ENCODE results near the gene COL4A3. TPM values are rescaled to one million over a fixed set of nuclear protein-coding genes. Genes with fewer than 3 reads are reported as not detected.

Gene COL4A3
- total and polyA plus RNA-seq, 9 of the 15 experiments (the other 6 are each of a cell fraction or from before 2014, with no cell fraction given) = not detected

GRCh38 chr2:227198866-227199265, 34.4 kb downstream of the COL4A3 start (continued):
- TF ChIP-seq EP400 (IDR thresholded peaks at IDR 0.05) = no peak
- no peak for TF ChIP-seq ASH1L (IDR thresholded peaks at IDR 0.05; ENCODE audit: borderline replicate concordance, low read depth, partially characterized antibody)
- TF ChIP-seq SMC3 (conservative IDR thresholded peaks at IDR 0.05; ENCODE audit: insufficient read depth, low read depth, low read length) = no peak

DNA sequence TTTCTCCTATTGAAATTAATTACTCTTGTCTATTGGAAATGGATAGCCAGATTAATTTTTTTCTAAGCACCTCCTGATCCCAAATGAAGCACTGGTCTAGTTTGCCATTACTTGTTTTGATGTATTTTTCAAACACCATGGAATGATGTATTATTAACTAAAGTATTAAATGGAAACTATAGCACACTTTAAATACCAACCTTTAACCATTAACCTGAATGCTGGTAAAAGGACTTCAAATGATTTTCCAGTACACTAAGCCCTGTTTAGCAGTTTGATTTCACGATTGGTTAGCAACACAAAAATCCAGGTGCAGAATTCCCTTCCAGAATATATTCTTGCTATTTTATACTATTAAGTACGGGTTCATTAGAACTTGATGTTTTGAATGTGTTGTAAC, 37.3 kb downstream of the COL4A3 start:
- 0% methylated on average over 2 of the region's 2 CpGs for WGBS (ENCODE audit: insufficient coverage, low coverage, missing lambda C conversion rate)
- intact Hi-C loops (cut with micrococcal nuclease) = no loop called here

GRCh38 chr2:227204452-227204851, 40.0 kb downstream of the COL4A3 start:
- H3K9me1 ChIP-seq (ENCODE audit: control insufficient read depth, insufficient read depth, low read length) = no peaks in the 10 kb centered on the region
- POLR2A ChIA-PET = no interaction called here
- in situ Hi-C loops (cut with MboI) (no loop called here), intact Hi-C loops (cut with micrococcal nuclease) (no loop called here)
- H4K20me1 ChIP-seq (replicated peaks; ENCODE audit: control insufficient read depth, insufficient read depth, low read length) = no peaks in the 10 kb centered on the region
- CTCF ChIA-PET (ENCODE audit: low intra/inter-chr PET ratio) = no interaction called here
- H3K9ac ChIP-seq (ENCODE audit: insufficient read depth in 1 of 2, low read depth in 2 of 2, low read length in 2 of 2) = no peak overlapping the region
- no peak for DNase-seq (ENCODE audit: extremely low read depth in 1 of 4, low spot score in 3 of 4)
- FAIRE-seq = no peak
- no peaks in the 10 kb centered on the region for H3K79me2 ChIP-seq (ENCODE audit: control insufficient read depth, insufficient read depth, low read length)
- ATAC-seq = no peak
- H3K4me1 ChIP-seq (replicated peaks in 1 of 2; ENCODE audit: control insufficient read depth in 2 of 2, insufficient read depth in 2 of 2, low read length in 2 of 2) = no peaks in the 10 kb centered on the region
- no peaks in the 10 kb centered on the region for H3K9me3 ChIP-seq (replicated peaks; ENCODE audit: control insufficient read depth, insufficient read depth, low read depth, low read length)
- H3K36me3 ChIP-seq (ENCODE audit: control insufficient read depth, insufficient read depth, low read length) = no peaks in the 10 kb centered on the region
- no peaks in the 10 kb centered on the region for H3K27me3 ChIP-seq (ENCODE audit: control insufficient read depth in 2 of 2, insufficient read depth in 2 of 2, low read length in 2 of 2)
- WGBS (ENCODE audit: insufficient coverage, low coverage, missing lambda C conversion rate) = 2% methylated on average over 4 of the region's 4 CpGs
- H2AFZ ChIP-seq (ENCODE audit: low read depth, low read length) = no peak overlapping the region
- no peak overlapping the region for H3K4me2 ChIP-seq (ENCODE audit: insufficient read depth, low read length)
- no peak for TF ChIP-seq TCF7L2 (IDR thresholded peaks at IDR 0.05; ENCODE audit: low read depth, low read length)
- no peak overlapping the region for H3K27ac ChIP-seq (ENCODE audit: extremely low read depth, low read depth, low read length)
- no TSS peak for BruUV-seq (replicated peaks)
- H3K4me3 ChIP-seq = no peak overlapping the region

More for the DNA sequence above, 37.3 kb downstream of the COL4A3 start:
- no peak for TF ChIP-seq ZSCAN29 (IDR thresholded peaks at IDR 0.05)
- TF ChIP-seq FOXA3 (CRISPR knock-in tag; conservative IDR thresholded peaks at IDR 0.05 in 1 of 2, IDR thresholded peaks at IDR 0.05 in 1 of 2) = no peak
- Histone ChIP-seq H3K4me2 (ENCODE audit: insufficient read depth, low read length) (no peak overlapping the region), H3K79me2 (ENCODE audit: control insufficient read depth, insufficient read depth, low read length) (no peaks in the 10 kb centered on the region), H3K4me3 (no peak overlapping the region), H3K27ac (ENCODE audit: extremely low read depth, low read depth, low read length) (no peak overlapping the region), H3K36me3 (ENCODE audit: control insufficient read depth, insufficient read depth, low read length) (no peaks in the 10 kb centered on the region), H2AFZ (ENCODE audit: low read depth, low read length) (no peak overlapping the region), H3K4me1 (replicated peaks in 1 of 2; ENCODE audit: control insufficient read depth in 2 of 2, insufficient read depth in 2 of 2, low read length in 2 of 2) (no peaks in the 10 kb centered on the region), H3K9me3 (replicated peaks; ENCODE audit: control insufficient read depth, insufficient read depth, low read depth, low read length) (no peaks in the 10 kb centered on the region), H3K9ac (ENCODE audit: insufficient read depth in 1 of 2, low read depth in 2 of 2, low read length in 2 of 2) (no peak overlapping the region), H3K27me3 (ENCODE audit: control insufficient read depth in 2 of 2, insufficient read depth in 2 of 2, low read length in 2 of 2) (no peaks in the 10 kb centered on the region), H3K9me1 (ENCODE audit: control insufficient read depth, insufficient read depth, low read length) (no peaks in the 10 kb centered on the region), H4K20me1 (replicated peaks; ENCODE audit: control insufficient read depth, insufficient read depth, low read length) (no peaks in the 10 kb centered on the region)
- in situ Hi-C loops (cut with MboI) = no loop called here
- no TSS peak for BruUV-seq (replicated peaks)
- no peak for DNase-seq (ENCODE audit: extremely low read depth in 1 of 4, low spot score in 3 of 4)
- ChIA-PET CTCF (ENCODE audit: low intra/inter-chr PET ratio) (no interaction called here), POLR2A (no interaction called here)
- no peak for FAIRE-seq
- no peak for ATAC-seq

Measured in K562 (cell line).